GM18507 (cell line): ENCODE results near the gene NPAS1.
"Not testable (repeated sequence)": the region's sequence is repeated elsewhere in the genome, so short reads cannot be mapped to it uniquely, and the experiment has no call there.

Experiments used
- DNase-seq: peaks from one replicate; pipeline ENCODE4 v3.0.0; 2011; ENCODE audit warnings: low read depth; ENCODE audit not compliant: insufficient read length; ENCODE audit errors: extremely low spot score
- FAIRE-seq: peaks from 2 replicates; lab custom pipeline; 2011; peaks lifted over from hg19 to GRCh38; lab: Jason Lieb, UNC

Gene NPAS1

DNA sequence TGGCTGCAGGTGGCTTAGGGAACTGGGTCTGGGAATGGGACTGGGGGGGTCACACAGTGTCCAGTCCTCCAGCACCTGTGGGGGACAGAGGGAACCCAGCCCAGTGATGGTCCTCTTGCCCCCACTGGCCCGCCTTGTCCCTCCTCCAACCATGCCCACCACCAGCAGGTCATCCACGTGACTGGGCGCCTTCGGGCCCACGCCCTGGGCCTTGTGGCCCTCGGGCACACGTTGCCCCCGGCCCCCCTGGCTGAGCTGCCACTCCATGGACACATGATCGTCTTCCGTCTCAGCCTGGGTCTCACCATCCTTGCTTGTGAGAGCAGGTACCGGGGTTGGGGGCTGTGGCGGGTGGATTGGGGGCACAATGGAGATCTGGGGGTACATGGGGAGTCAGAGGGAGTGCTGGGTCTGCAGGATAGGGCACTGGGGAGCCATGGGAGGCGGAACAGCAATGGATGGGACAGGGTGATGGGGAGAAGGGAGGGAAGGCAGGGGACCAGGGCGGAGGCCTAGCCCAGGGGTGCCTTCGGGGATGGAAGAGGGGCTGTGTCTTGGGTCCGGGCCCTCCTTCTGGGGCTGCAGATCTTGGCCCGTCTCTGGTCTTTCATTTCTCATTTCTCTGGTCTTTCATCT lies 19.7 kb downstream of the NPAS1 start:
- FAIRE-seq, result no peak
- DNase-seq, result no peak

DNA sequence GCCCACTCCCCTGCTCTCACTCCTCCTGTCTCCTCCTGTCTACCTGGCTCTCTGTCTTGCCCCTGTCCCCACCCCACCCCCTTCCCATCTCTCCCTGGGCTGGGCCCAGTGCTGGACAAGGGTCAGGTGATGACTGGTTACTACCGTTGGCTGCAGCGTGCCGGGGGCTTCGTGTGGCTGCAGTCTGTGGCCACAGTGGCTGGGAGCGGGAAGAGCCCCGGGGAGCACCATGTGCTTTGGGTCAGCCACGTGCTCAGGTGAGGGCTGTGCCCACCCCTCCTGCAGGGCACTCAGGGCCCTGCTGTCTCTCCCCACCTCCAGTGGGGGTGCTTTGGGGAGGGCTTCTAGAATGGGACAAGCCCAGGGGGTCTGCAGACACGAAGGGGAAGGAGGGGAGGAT lies 21.2 kb downstream of the NPAS1 start:
- DNase-seq (no peak), FAIRE-seq (no peak)

GRCh38 chr19:47044946-47045866 lies 25.6 kb downstream of the NPAS1 start:
- DNase-seq, result no peak
- no peak for FAIRE-seq

GRCh38 chr19:47045867-47046470 lies 26.3 kb downstream of the NPAS1 start:
- FAIRE-seq, result no peak

DNA sequence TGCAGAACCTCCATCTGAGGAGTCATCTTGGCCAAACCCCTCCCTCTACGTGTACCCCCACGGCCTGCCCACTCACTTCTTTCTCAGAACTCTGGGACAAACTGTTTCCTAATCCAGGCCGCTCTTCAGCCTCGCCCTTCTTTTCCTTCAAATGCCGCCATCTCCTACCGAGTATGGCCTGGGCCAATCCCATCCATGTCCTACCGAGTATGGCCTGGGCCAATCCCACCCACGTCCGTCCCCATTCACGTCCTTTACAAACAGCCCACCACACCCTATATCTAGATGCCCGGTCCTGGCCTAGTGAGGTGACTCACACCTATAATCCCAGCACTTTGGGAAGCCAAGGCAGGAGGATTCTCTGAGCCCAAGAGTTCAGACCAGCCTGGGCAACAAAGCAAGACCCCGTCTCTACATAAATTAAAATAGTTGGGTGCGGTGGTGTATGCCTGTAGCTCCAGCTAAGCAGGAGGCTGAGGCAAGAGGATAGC lies 27.7 kb downstream of the NPAS1 start:
- FAIRE-seq, result no peak
- no peak for DNase-seq

More at GRCh38 chr19:47045867-47046470, 26.3 kb downstream of the NPAS1 start:
- DNase-seq, result no peak

DNA sequence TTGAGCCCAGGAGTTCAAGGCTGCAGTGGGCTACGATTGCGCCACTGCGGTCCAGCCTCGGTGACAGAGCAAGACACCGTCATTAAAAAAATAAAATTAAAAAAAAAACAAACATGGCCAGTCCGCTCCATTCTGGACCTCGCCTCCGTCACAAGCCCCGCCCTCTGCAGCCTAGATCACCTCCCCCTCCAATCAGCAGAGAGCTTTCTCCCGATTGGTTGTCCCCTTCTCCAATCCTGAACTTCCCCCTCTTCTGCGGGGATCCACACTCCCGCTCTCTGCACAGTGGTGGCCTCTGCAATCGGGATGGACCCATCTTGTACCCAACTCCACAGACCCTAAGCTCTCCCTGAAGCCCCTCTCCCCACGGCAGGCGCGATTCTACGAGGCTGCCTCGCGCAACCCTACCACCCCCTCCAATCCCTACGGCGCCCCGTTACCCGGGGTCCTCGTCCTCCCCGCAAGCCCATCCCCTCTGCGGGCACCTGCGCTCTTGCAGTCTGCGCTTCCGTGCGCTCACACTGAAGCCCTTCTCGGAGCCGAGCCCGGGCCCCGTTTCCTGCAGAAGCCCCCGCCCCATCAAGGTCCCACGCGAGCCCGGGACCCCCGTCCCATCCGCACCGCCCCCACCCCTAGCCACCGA lies 28.2 kb downstream of the NPAS1 start:
- peak; percentile 83 for DNase-seq
- peak; percentile 92 for FAIRE-seq

DNA sequence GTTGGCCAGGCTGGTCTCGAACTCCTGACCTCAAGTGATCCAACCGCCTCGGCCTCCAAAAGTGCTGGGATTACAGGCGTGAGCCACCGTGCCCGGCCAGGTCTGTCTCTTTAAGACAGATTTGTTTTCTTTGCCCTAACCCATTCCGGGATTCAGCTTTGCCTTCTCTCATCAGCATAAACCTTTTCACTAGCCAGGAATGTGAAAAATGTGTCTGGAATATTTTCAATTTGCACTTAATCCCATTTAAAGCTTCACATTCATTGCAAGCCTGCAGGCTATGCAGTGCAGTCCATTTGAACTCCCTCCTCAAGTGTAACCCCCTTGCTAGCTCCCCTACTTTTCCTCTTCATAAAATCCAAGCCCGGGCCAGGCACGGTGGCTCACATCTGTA lies 29.7 kb downstream of the NPAS1 start:
- FAIRE-seq, result no peak
- DNase-seq, result no peak

- FAIRE-seq, DNase-seq: not testable (repeated sequence)
Measured at GRCh38 chr19:47050562-47050961, 30.9 kb downstream of the NPAS1 start.

GRCh38 chr19:47056411-47056810 lies 36.8 kb downstream of the NPAS1 start:
- DNase-seq (no peak), FAIRE-seq (no peak)

- FAIRE-seq (no peak), DNase-seq (no peak)
Measured at GRCh38 chr19:47057328-47057727, 37.7 kb downstream of the NPAS1 start.

DNA sequence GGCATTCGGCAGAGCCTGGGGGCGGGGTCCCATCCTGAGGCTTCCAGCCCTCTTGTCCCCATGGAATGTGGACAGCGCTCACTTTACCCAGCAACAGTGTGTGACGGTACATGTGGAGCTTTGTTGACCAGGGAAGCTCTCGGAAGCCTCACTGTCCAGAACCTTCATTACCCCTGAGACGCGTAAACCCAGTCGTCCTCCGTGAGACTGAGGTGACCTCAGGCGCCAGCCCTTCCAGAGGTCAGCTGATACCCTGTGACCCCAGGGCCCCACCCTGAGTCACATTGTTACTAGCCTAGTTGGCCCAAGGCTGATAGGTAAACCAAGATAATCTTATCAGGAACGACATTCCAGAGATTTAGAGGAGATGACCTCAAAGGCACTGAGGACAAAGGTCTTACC lies 39.0 kb downstream of the NPAS1 start:
- DNase-seq, result no peak
- FAIRE-seq, result no peak

DNA sequence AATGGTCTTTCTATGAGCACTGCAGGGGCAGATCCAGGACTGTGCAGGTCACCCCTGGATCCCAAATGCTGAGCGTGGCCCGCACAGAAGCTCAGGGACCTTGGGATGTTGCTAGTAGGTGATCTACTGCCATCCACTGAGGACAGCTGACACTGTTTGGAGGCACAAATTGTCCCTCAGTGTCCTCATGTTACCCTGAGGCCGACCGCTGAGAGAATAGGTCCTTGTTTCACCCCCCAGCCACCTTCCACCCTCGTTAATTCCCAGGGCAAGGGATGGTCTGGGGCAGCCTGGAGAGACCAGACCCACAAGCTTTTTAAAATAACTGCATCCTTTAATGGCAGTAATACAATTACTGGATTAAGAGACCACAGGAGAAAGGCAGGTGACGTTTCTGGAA lies 44.2 kb downstream of the NPAS1 start:
- DNase-seq, result no peak
- FAIRE-seq, result no peak

GRCh38 chr19:47065242-47065641 lies 45.6 kb downstream of the NPAS1 start:
- DNase-seq, result no peak
- no peak for FAIRE-seq

DNA sequence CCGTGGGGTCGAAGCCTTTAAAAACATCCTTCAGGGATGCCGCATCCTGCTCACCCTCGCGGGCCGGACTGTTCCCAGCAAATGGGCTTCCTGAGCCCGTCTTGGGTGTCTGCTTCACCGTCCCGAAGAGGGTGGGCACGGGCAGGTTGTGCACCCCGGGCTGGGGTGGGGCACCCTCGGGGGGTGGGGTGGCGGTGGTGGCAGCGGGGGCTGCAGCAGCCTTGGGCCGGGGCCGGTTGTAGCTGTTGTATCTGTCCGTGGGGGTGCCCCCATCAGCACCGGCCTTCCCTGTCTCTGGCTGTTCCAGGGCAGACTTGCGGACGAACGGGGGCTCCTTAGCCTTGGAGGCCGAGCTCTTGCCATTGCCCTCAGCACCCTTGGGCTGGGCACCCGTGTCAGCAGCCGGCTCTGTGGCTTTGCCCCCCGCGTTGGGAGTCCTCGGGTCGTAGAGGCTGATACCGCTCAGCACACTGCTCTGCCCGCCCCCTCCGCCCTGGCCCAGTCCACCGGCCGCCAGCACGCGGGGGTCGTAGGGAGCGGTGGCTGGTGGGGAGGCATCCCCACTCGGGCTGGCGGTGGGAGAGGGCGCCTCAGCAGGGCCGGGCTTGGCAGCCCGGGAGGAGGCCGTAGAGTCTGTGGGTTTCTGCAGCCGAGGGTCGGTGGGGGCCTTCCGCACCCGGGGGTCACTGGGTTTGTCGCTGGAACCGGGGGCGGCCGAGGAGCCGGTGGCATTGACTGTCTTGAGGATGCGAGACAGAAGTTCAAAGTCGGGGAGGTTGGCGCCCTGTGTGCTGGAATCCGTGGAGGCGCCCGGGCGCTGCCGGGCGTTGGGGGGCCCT lies 47.0 kb downstream of the NPAS1 start:
- DNase-seq (no peak), FAIRE-seq (no peak)

GRCh38 chr19:47067215-47067847 lies 47.7 kb downstream of the NPAS1 start:
- FAIRE-seq (no peak), DNase-seq (no peak)

- FAIRE-seq, result no peak
- no peak for DNase-seq
Measured at GRCh38 chr19:47068246-47068645, 48.6 kb downstream of the NPAS1 start.

- no peak for FAIRE-seq
Measured at GRCh38 chr19:47068876-47069406, 49.3 kb downstream of the NPAS1 start.

GRCh38 chr19:47069795-47070194 lies 50.2 kb downstream of the NPAS1 start:
- DNase-seq (no peak), FAIRE-seq (no peak)

More at GRCh38 chr19:47068876-47069406, 49.3 kb downstream of the NPAS1 start:
- no peak for DNase-seq
